Measurements from ENCODE around the gene CALY.

CALY gene

DNA sequence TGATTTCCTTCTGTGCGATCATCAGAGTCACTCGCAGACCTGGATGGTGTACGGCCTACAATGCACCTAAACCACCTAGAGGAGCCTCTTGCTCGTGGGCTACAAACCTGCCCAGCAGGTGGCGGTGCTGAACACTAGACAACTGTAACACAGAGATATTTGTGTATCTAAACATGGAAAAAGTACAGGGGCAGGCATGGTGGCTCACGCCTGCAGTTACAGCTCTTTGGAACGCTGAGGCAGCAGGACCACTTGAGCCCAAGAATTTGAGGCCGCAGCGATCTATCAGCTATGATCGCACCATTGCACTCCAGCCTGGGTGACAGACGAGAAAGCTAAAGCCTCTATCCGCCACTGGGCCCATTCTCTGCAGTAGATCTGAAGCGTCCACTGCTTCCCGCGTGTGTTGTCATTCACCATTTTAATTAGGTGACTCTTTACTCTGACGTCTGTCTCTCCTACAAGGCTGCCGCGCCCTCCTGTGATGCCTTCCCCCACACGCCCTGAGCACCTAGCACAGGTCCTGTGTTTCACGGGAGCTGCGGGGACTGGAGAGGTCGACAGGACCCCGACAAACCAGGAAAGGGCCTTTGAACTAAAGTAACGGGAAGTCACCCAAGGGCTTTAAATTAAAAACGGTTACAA lies 28.8 kb downstream of the CALY start:
- POLR2A ChIA-PET: interaction anchor here (1.6 kb wide), 1 partner anchor 22 kb away, joined by 5 read pairs; no protein-coding TSS in a partner anchor
- H3K36me3 ChIP-seq (ENCODE audit: control insufficient read depth in 2 of 2, insufficient read depth in 1 of 2, low read length in 2 of 2): peaks cover 7 to 52% of the 10 kb centered on the region in 2 experiments; a peak in 2 of 3 replicates
- CTCF ChIA-PET: interaction anchor here (0.6 to 2.4 kb wide), 14 partner anchors 9 to 306 kb away, joined by 3 to 7 read pairs (median 4); no protein-coding TSS in a partner anchor
- H3K9me3 ChIP-seq (ENCODE audit: control insufficient read depth, insufficient read depth, low read depth, low read length): no peaks in the 10 kb centered on the region
- no peaks in the 10 kb centered on the region for H3K4me1 ChIP-seq (ENCODE audit: control insufficient read depth, insufficient read depth, low read length)
- H3K4me3 ChIP-seq (ENCODE audit: low read depth, low read length): peak overlapping the region; percentile 95
- H3K27ac ChIP-seq (ENCODE audit: extremely low read depth, low read depth, low read length): peak overlapping the region; percentile 88
- TF ChIP-seq SP7 (tag by site-specific recombination; IDR thresholded peaks at IDR 0.05) (peak; percentile 25; the same call in 1 of the 2 replicates), ZNF76 (tag by site-specific recombination; IDR thresholded peaks at IDR 0.05; ENCODE audit: borderline replicate concordance, low read depth) (no peak), ZFP37 (tag by site-specific recombination; IDR thresholded peaks at IDR 0.05) (peak; percentile 69; the same call in 1 of the 2 replicates), ZNF394 (tag by site-specific recombination; IDR thresholded peaks at IDR 0.05; ENCODE audit: borderline replicate concordance) (0 out of 2 replicates have a peak, but pooled peaks have one; percentile 29), ZNF112 (tag by site-specific recombination; IDR thresholded peaks at IDR 0.05) (no peak), TRIM28 (IDR thresholded peaks at IDR 0.05; ENCODE audit: borderline replicate concordance, low read length) (peak; percentile 55; the same call in 1 of the 2 replicates), ZNF654 (tag by site-specific recombination; IDR thresholded peaks at IDR 0.05; ENCODE audit: low read depth) (peak; percentile 57), YY2 (tag by site-specific recombination; IDR thresholded peaks at IDR 0.05) (peak; percentile 75), ZNF658 (tag by site-specific recombination; IDR thresholded peaks at IDR 0.05) (no peak), ZNF629 (tag by site-specific recombination; IDR thresholded peaks at IDR 0.05) (peak; percentile 81), ZNF175 (tag by site-specific recombination; IDR thresholded peaks at IDR 0.05) (no peak), ZNF423 (tag by site-specific recombination; IDR thresholded peaks at IDR 0.05) (no peak), KLF1 (tag by site-specific recombination; IDR thresholded peaks at IDR 0.05) (peak; percentile 44), ZNF2 (tag by site-specific recombination; IDR thresholded peaks at IDR 0.05) (peak; percentile 86), ZBTB17 (tag by site-specific recombination; IDR thresholded peaks at IDR 0.05) (peak; percentile 43), ZNF48 (tag by site-specific recombination; IDR thresholded peaks at IDR 0.05) (no peak), ZNF114 (tag by site-specific recombination; IDR thresholded peaks at IDR 0.05) (no peak), ZBTB21 (tag by site-specific recombination; IDR thresholded peaks at IDR 0.05) (peak; percentile 47; the same call in 1 of the 2 replicates), ZNF426 (tag by site-specific recombination; IDR thresholded peaks at IDR 0.05) (no peak), ZNF747 (tag by site-specific recombination; IDR thresholded peaks at IDR 0.05) (no peak), ZEB2 (tag by site-specific recombination; IDR thresholded peaks at IDR 0.05) (peak; percentile 62), ZXDB (tag by site-specific recombination; IDR thresholded peaks at IDR 0.05) (peak; percentile 55)
- TF ChIP-seq, protein P1, sequence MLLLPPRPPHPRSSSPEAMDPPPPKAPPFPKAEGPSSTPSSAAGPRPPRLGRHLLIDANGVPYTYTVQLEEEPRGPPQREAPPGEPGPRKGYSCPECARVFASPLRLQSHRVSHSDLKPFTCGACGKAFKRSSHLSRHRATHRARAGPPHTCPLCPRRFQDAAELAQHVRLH (tag by site-specific recombination; IDR thresholded peaks at IDR 0.05): no peak
- TF ChIP-seq, protein P2, sequence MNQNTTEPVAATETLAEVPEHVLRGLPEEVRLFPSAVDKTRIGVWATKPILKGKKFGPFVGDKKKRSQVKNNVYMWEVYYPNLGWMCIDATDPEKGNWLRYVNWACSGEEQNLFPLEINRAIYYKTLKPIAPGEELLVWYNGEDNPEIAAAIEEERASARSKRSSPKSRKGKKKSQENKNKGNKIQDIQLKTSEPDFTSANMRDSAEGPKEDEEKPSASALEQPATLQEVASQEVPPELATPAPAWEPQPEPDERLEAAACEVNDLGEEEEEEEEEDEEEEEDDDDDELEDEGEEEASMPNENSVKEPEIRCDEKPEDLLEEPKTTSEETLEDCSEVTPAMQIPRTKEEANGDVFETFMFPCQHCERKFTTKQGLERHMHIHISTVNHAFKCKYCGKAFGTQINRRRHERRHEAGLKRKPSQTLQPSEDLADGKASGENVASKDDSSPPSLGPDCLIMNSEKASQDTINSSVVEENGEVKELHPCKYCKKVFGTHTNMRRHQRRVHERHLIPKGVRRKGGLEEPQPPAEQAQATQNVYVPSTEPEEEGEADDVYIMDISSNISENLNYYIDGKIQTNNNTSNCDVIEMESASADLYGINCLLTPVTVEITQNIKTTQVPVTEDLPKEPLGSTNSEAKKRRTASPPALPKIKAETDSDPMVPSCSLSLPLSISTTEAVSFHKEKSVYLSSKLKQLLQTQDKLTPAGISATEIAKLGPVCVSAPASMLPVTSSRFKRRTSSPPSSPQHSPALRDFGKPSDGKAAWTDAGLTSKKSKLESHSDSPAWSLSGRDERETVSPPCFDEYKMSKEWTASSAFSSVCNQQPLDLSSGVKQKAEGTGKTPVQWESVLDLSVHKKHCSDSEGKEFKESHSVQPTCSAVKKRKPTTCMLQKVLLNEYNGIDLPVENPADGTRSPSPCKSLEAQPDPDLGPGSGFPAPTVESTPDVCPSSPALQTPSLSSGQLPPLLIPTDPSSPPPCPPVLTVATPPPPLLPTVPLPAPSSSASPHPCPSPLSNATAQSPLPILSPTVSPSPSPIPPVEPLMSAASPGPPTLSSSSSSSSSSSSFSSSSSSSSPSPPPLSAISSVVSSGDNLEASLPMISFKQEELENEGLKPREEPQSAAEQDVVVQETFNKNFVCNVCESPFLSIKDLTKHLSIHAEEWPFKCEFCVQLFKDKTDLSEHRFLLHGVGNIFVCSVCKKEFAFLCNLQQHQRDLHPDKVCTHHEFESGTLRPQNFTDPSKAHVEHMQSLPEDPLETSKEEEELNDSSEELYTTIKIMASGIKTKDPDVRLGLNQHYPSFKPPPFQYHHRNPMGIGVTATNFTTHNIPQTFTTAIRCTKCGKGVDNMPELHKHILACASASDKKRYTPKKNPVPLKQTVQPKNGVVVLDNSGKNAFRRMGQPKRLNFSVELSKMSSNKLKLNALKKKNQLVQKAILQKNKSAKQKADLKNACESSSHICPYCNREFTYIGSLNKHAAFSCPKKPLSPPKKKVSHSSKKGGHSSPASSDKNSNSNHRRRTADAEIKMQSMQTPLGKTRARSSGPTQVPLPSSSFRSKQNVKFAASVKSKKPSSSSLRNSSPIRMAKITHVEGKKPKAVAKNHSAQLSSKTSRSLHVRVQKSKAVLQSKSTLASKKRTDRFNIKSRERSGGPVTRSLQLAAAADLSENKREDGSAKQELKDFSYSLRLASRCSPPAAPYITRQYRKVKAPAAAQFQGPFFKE (tag by site-specific recombination; IDR thresholded peaks at IDR 0.05; ENCODE audit: borderline replicate concordance): no peak
- TF ChIP-seq, protein P3, sequence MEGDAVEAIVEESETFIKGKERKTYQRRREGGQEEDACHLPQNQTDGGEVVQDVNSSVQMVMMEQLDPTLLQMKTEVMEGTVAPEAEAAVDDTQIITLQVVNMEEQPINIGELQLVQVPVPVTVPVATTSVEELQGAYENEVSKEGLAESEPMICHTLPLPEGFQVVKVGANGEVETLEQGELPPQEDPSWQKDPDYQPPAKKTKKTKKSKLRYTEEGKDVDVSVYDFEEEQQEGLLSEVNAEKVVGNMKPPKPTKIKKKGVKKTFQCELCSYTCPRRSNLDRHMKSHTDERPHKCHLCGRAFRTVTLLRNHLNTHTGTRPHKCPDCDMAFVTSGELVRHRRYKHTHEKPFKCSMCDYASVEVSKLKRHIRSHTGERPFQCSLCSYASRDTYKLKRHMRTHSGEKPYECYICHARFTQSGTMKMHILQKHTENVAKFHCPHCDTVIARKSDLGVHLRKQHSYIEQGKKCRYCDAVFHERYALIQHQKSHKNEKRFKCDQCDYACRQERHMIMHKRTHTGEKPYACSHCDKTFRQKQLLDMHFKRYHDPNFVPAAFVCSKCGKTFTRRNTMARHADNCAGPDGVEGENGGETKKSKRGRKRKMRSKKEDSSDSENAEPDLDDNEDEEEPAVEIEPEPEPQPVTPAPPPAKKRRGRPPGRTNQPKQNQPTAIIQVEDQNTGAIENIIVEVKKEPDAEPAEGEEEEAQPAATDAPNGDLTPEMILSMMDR (tag by site-specific recombination; IDR thresholded peaks at IDR 0.05): peak; percentile 80
- TF ChIP-seq, protein P4, sequence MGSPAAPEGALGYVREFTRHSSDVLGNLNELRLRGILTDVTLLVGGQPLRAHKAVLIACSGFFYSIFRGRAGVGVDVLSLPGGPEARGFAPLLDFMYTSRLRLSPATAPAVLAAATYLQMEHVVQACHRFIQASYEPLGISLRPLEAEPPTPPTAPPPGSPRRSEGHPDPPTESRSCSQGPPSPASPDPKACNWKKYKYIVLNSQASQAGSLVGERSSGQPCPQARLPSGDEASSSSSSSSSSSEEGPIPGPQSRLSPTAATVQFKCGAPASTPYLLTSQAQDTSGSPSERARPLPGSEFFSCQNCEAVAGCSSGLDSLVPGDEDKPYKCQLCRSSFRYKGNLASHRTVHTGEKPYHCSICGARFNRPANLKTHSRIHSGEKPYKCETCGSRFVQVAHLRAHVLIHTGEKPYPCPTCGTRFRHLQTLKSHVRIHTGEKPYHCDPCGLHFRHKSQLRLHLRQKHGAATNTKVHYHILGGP (tag by site-specific recombination; IDR thresholded peaks at IDR 0.05): no peak
- TF ChIP-seq, protein P5, sequence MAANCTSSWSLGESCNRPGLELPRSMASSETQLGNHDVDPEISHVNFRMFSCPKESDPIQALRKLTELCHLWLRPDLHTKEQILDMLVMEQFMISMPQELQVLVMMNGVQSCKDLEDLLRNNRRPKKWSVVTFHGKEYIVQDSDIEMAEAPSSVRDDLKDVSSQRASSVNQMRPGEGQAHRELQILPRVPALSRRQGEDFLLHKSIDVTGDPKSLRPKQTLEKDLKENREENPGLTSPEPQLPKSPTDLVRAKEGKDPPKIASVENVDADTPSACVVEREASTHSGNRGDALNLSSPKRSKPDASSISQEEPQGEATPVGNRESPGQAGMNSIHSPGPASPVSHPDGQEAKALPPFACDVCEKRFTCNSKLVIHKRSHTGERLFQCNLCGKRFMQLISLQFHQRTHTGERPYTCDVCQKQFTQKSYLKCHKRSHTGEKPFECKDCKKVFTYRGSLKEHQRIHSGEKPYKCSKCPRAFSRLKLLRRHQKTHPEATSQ (tag by site-specific recombination; IDR thresholded peaks at IDR 0.05): no peak
